Vagina (tissue), 2 donors: ENCODE data around the gene NES. TPM values are rescaled to one million over a fixed set of nuclear protein-coding genes. Genes with fewer than 3 reads are reported as not detected.

Source experiments
- DNase-seq, 2 donors: peaks; one replicate each; pipeline ENCODE4 v3.0.0-alpha.2; 2017; ENCODE audit errors: extremely low spot score in 2 of 2
- H3K27ac ChIP-seq: fragments of 200-600 bp; sonication (generic); one replicate; pipeline ENCODE4 v1.5.1; 2019
- H3K27me3 ChIP-seq: fragments of 200-600 bp; sonication (generic); one replicate; pipeline ENCODE4 v1.5.1; 2019
- H3K36me3 ChIP-seq, 2 donors: fragments of 200-600 bp; sonication (generic); one replicate each; pipeline ENCODE4 v1.5.1; 2017 to 2019
- H3K4me1 ChIP-seq: fragments of 200-600 bp; sonication (generic); one replicate; pipeline ENCODE4 v1.5.1; 2019
- H3K4me3 ChIP-seq, 2 donors: fragments of 200-600 bp; sonication (generic); 1 replicate in 1 of 2; 2 replicates in 1 of 2; pipeline ENCODE4 v1.5.1; 2016 to 2019
- H3K9me3 ChIP-seq: fragments of 200-600 bp; sonication (generic); one replicate; pipeline ENCODE4 v1.5.1; 2019
- POLR2A ChIP-seq, 2 donors: fragments of 450-650 bp; IDR thresholded peaks; one replicate each; pipeline ENCODE4 v1.6.1; 2017; ENCODE audit warnings: antibody characterized with exemption in 2 of 2, mild to moderate bottlenecking in 2 of 2, moderate library complexity in 2 of 2
- POLR2AphosphoS5 ChIP-seq, 2 donors: sonication (generic); formaldehyde crosslinking; IDR thresholded peaks; one replicate each; pipeline ENCODE4 v1.9.0; 2017; ENCODE audit warnings: antibody characterized with exemption in 2 of 2, mild to moderate bottlenecking in 2 of 2, low read depth in 1 of 2; ENCODE audit not compliant: insufficient read depth in 1 of 2
- intact Hi-C: fragments of 100-400 bp; cut with DNase I; formaldehyde crosslinking; loops from one replicate; pipeline ENCODE4 v1.15.1; 2023
- total RNA-seq: library from RNA; depleted of rRNA; stranded (reverse); fragments of >200 nt; gene quantifications from one replicate; pipeline ENCODE4 v1.2.3, GENCODE V29; 2016
- TF ChIP-seq, protein P1 (sequence below), 3 experiments: fragments of 450-650 bp in 2 of 3; fragments of 200-600 bp in 1 of 3; sonication (generic) in 1 of 3; IDR thresholded peaks; one replicate each; pipeline ENCODE4 v1.5.1; 2017 to 2019; ENCODE audit warnings: antibody characterized with exemption in 3 of 3, mild to moderate bottlenecking in 2 of 3, moderate library complexity in 2 of 3

Gene NES, protein sequence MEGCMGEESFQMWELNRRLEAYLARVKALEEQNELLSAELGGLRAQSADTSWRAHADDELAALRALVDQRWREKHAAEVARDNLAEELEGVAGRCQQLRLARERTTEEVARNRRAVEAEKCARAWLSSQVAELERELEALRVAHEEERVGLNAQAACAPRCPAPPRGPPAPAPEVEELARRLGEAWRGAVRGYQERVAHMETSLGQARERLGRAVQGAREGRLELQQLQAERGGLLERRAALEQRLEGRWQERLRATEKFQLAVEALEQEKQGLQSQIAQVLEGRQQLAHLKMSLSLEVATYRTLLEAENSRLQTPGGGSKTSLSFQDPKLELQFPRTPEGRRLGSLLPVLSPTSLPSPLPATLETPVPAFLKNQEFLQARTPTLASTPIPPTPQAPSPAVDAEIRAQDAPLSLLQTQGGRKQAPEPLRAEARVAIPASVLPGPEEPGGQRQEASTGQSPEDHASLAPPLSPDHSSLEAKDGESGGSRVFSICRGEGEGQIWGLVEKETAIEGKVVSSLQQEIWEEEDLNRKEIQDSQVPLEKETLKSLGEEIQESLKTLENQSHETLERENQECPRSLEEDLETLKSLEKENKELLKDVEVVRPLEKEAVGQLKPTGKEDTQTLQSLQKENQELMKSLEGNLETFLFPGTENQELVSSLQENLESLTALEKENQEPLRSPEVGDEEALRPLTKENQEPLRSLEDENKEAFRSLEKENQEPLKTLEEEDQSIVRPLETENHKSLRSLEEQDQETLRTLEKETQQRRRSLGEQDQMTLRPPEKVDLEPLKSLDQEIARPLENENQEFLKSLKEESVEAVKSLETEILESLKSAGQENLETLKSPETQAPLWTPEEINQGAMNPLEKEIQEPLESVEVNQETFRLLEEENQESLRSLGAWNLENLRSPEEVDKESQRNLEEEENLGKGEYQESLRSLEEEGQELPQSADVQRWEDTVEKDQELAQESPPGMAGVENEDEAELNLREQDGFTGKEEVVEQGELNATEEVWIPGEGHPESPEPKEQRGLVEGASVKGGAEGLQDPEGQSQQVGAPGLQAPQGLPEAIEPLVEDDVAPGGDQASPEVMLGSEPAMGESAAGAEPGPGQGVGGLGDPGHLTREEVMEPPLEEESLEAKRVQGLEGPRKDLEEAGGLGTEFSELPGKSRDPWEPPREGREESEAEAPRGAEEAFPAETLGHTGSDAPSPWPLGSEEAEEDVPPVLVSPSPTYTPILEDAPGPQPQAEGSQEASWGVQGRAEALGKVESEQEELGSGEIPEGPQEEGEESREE (N-terminal part only)
- 16.0 TPM for total RNA-seq

DNA sequence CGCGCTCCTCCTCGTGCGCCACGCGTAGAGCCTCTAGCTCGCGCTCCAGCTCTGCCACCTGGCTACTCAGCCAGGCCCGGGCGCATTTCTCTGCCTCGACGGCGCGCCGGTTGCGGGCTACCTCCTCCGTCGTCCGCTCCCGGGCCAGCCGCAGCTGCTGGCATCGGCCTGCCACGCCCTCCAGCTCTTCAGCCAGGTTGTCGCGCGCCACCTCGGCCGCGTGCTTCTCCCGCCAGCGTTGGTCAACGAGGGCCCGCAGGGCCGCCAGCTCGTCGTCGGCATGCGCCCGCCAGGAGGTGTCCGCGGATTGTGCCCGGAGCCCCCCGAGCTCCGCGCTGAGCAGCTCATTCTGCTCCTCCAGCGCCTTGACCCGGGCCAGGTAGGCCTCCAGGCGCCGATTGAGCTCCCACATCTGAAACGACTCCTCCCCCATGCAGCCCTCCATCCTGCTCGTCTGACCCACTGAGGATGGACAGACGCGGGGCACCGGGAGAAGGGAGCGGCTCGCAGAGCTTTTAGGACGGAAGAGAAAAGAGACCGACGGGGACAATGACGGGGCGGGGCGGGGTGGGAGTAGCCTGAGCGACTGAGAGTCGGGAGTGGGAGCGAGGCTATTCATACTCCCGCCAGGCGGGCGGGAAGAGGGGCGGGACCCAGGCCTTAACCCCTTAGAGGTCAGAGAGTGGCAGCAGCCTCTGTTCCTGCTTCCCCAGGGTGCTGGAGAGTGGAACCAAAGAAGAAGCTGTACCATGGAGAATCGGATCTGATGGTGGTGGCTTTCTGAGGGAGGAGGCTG, at the start of gene NES:
Gene NES, minus strand, starts transcription at position 588 of the 796 bp plus-strand sequence. Its CDS starts 143 bp downstream, at position 445.
- Histone ChIP-seq H3K27ac (peak within 1 kb of the TSS; percentile 91), H3K4me1 (peaks cover 37% of the 10 kb centered on the region), H3K36me3 (no peaks in the 10 kb centered on the region), H3K9me3 (no peaks in the 10 kb centered on the region), H3K4me3 (peak within 1 kb of the TSS; percentile 48 to 82), H3K27me3 (no peaks in the 10 kb centered on the region)
- intact Hi-C loops, result loop anchor here (2.0 to 5.0 kb wide), 2 partner anchors 16 to 50 kb away; no protein-coding TSS in a partner anchor
- no peak for DNase-seq
- TF ChIP-seq, protein P1, sequence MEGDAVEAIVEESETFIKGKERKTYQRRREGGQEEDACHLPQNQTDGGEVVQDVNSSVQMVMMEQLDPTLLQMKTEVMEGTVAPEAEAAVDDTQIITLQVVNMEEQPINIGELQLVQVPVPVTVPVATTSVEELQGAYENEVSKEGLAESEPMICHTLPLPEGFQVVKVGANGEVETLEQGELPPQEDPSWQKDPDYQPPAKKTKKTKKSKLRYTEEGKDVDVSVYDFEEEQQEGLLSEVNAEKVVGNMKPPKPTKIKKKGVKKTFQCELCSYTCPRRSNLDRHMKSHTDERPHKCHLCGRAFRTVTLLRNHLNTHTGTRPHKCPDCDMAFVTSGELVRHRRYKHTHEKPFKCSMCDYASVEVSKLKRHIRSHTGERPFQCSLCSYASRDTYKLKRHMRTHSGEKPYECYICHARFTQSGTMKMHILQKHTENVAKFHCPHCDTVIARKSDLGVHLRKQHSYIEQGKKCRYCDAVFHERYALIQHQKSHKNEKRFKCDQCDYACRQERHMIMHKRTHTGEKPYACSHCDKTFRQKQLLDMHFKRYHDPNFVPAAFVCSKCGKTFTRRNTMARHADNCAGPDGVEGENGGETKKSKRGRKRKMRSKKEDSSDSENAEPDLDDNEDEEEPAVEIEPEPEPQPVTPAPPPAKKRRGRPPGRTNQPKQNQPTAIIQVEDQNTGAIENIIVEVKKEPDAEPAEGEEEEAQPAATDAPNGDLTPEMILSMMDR (IDR thresholded peaks at IDR 0.05), result no peak
- TF ChIP-seq POLR2AphosphoS5 (IDR thresholded peaks at IDR 0.05; ENCODE audit: insufficient read depth in 1 of 2, low read depth in 1 of 2), result peak; percentile 17 to 81
- TF ChIP-seq POLR2A (IDR thresholded peaks at IDR 0.05), result peak in 1 of 2 donors; percentile 23

DNA sequence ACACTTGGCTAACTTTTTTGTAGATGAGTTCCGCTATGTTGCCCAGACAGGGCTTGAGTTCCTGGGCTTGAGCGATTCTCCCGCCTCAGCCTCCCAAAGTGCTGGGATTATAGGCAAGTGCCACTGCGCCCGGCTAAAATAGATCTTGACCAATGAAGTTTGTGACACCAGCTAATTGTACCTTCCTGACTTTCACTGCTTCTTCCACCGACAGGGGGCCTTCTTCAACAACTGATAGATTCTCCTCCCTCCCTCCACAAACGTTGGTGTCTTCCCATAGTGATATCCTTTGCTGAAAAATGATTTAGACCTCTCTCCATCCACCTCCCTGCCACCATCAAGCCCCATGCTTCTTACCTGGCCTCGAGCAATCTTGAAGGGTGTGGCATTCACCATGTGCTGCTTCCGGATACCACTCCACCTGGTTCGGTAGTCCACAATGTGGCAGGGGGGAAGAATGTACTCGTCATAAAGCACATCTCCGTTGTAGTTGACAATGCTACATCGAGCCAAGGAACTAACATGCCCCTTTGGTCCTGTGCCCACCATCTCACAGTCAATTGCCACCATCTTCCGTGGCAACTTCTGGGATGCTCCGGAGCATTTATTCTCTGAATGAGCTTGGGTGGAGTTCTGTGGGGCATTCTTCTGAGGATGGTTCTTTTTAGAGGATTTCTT, 49.5 kb upstream of the NES start:
- DNase-seq, result no peak
- Histone ChIP-seq H3K9me3 (no peaks in the 10 kb centered on the region), H3K4me1 (peaks cover 59% of the 10 kb centered on the region), H3K27ac (peak overlapping the region; percentile 99), H3K36me3 (peaks cover 0 to 22% of the 10 kb centered on the region in 2 donors), H3K27me3 (no peaks in the 10 kb centered on the region), H3K4me3 (peak overlapping the region; percentile 11 to 37)
- intact Hi-C loops, result loop anchor here (1.0 to 2.0 kb wide), 2 partner anchors 22 to 37 kb away; partner anchors contain the start of gene CRABP2
- TF ChIP-seq, protein P1 (IDR thresholded peaks at IDR 0.05), result peak in 1 of 3 experiments; percentile 18
- TF ChIP-seq POLR2AphosphoS5 (IDR thresholded peaks at IDR 0.05; ENCODE audit: insufficient read depth in 1 of 2, low read depth in 1 of 2), result no peak

DNA sequence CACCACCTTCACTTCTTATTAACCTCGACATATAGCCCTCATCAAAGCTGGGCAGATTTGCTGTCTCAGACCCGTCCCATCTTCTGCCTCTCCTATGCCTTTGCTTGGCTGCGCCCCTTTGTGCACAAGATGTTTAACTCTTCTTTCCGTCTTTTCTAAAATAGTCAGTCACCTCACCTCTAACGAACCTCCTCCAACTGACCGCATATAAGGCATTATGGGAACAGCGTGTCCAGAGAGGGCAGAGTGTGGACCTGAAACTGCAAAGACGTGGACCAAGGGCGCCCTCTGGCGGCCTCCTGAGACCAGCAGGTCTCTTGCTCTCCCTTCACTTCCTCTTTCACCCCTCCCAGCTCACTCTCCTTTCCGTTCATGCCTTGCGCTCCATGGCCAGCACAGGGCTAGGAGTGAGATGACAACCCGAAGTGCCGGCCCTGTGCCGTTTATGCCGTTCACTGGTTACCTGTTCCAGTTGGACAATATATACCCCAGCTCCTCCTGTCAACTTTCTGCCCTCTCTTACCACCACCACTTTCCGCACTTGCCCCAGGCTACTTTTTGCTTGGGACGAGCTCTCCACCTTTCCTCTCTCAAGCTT, 48.6 kb upstream of the NES start:
- no peak for DNase-seq
- Histone ChIP-seq H3K4me3 (peak overlapping the region; percentile 11 to 37), H3K27me3 (no peaks in the 10 kb centered on the region), H3K9me3 (no peaks in the 10 kb centered on the region), H3K27ac (peak overlapping the region; percentile 99), H3K36me3 (peaks cover 0 to 30% of the 10 kb centered on the region in 2 donors), H3K4me1 (peaks cover 57% of the 10 kb centered on the region)
- intact Hi-C loops, result loop anchor here (1.0 to 2.0 kb wide), 2 partner anchors 21 to 36 kb away; partner anchors contain the start of gene CRABP2
- TF ChIP-seq POLR2A (IDR thresholded peaks at IDR 0.05) (no peak), POLR2AphosphoS5 (IDR thresholded peaks at IDR 0.05; ENCODE audit: insufficient read depth in 1 of 2, low read depth in 1 of 2) (peak in 1 of 2 donors; percentile 84)
- TF ChIP-seq, protein P1 (IDR thresholded peaks at IDR 0.05), result peak; percentile 72 to 96 (median 93)
